MM.1S (cell line): Measurements from ENCODE around the gene SLC4A5.

Source experiments
- DNase-seq: peaks from one replicate; pipeline ENCODE4 v3.0.0-alpha.2; 2015
- H2AFZ ChIP-seq: fragments of 300-600 bp; sonication (generic); 2 replicates; pipeline ENCODE4 v1.6.0; 2016; ENCODE audit warnings: antibody characterized with exemption, low read length
- H3F3A ChIP-seq: fragments of 300-600 bp; sonication (generic); 2 replicates; pipeline ENCODE4 v1.6.1; 2016; ENCODE audit warnings: mild to moderate bottlenecking, antibody characterized with exemption, low read length, moderate library complexity, mixed read lengths; ENCODE audit not compliant: insufficient read depth
- H3K27ac ChIP-seq: fragments of 300-600 bp; sonication (generic); 2 replicates; pipeline ENCODE4 v1.5.1; 2016; ENCODE audit warnings: mild to moderate bottlenecking, low read length
- H3K27me3 ChIP-seq: fragments of 300-600 bp; sonication (generic); replicated peaks from 2 replicates; pipeline ENCODE4 v1.6.0; 2016; ENCODE audit warnings: low read length; ENCODE audit not compliant: insufficient read depth
- H3K36me3 ChIP-seq: fragments of 300-600 bp; sonication (generic); replicated peaks from 2 replicates; pipeline ENCODE4 v1.6.1; 2016; ENCODE audit warnings: mild to moderate bottlenecking, low read length, mixed read lengths; ENCODE audit not compliant: insufficient read depth
- H3K4me1 ChIP-seq: fragments of 300-600 bp; sonication (generic); 2 replicates; pipeline ENCODE4 v1.6.1; 2016; ENCODE audit warnings: low read length, mixed read lengths
- H3K4me2 ChIP-seq: fragments of 300-600 bp; sonication (generic); 2 replicates; pipeline ENCODE4 v1.6.0; 2016; ENCODE audit warnings: low read depth, low read length
- H3K4me3 ChIP-seq: fragments of 300-600 bp; sonication (generic); 2 replicates; pipeline ENCODE4 v1.5.1; 2016; ENCODE audit warnings: low read length, mixed read lengths
- H3K79me2 ChIP-seq: fragments of 300-600 bp; sonication (generic); 2 replicates; pipeline ENCODE4 v1.6.1; 2016; ENCODE audit warnings: mixed run types, low read length, mixed read lengths
- H3K9ac ChIP-seq: fragments of 300-600 bp; sonication (generic); 2 replicates; pipeline ENCODE4 v1.6.1; 2016; ENCODE audit warnings: low read length, mixed read lengths
- H3K9me2 ChIP-seq: fragments of 300-600 bp; sonication (generic); replicated peaks from 2 replicates; pipeline ENCODE4 v1.6.1; 2016; ENCODE audit warnings: mild to moderate bottlenecking, low read length, mixed read lengths; ENCODE audit not compliant: insufficient read depth
- H3K9me3 ChIP-seq: fragments of 300-600 bp; sonication (generic); replicated peaks from 2 replicates; pipeline ENCODE4 v1.6.1; 2016; ENCODE audit warnings: mild to moderate bottlenecking, low read length, mixed read lengths; ENCODE audit not compliant: insufficient read depth
- H4K20me1 ChIP-seq: fragments of 300-600 bp; sonication (generic); 2 replicates; pipeline ENCODE4 v1.6.1; 2016; ENCODE audit warnings: mild to moderate bottlenecking, low read length, moderate library complexity, mixed read lengths; ENCODE audit not compliant: insufficient read depth
- EZH2 ChIP-seq: fragments of 300-600 bp; sonication (generic); optimal IDR thresholded peaks from 2 replicates; pipeline ENCODE3; 2017; ENCODE audit warnings: low read depth, mild to moderate bottlenecking, antibody characterized with exemption, low read length, mixed read lengths
- EZH2phosphoT487 ChIP-seq: fragments of 300-600 bp; sonication (generic); IDR thresholded peaks from 2 replicates; pipeline ENCODE4 v1.6.1; 2018; ENCODE audit warnings: antibody characterized with exemption, low read length
- TF ChIP-seq, protein P1 (sequence below): fragments of 300-600 bp; sonication (generic); IDR thresholded peaks from 2 replicates; pipeline ENCODE4 v1.5.1; 2016; ENCODE audit warnings: antibody characterized with exemption, low read length, mixed read lengths

The SLC4A5 gene

DNA sequence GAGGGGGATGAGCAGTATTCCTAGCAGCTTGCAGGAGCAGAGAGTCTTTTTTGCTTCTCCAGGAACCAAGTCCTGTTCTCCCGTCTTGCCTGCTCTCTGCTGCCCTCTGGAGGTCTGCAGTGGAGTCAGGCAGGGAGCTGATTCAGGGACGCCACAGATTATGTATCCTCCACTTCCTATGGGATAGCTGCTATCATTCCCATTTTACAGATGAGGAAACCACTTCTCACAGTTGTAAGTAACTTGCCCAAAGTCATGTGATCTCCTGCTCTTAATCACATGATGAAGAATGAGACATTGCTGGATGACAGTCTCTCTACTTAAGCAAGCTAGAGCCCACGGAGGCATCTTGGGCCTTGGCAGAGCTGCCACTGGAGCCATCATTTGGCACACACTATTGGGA, 8.3 kb downstream of the SLC4A5 start:
- H3K4me2 ChIP-seq, result no peak overlapping the region
- no peaks in the 10 kb centered on the region for H3K4me1 ChIP-seq
- no peak overlapping the region for H3K4me3 ChIP-seq
- no peaks in the 10 kb centered on the region for H3K9me3 ChIP-seq
- no peaks in the 10 kb centered on the region for H3K79me2 ChIP-seq
- H3K27me3 ChIP-seq, result no peaks in the 10 kb centered on the region
- TF ChIP-seq, protein P1, sequence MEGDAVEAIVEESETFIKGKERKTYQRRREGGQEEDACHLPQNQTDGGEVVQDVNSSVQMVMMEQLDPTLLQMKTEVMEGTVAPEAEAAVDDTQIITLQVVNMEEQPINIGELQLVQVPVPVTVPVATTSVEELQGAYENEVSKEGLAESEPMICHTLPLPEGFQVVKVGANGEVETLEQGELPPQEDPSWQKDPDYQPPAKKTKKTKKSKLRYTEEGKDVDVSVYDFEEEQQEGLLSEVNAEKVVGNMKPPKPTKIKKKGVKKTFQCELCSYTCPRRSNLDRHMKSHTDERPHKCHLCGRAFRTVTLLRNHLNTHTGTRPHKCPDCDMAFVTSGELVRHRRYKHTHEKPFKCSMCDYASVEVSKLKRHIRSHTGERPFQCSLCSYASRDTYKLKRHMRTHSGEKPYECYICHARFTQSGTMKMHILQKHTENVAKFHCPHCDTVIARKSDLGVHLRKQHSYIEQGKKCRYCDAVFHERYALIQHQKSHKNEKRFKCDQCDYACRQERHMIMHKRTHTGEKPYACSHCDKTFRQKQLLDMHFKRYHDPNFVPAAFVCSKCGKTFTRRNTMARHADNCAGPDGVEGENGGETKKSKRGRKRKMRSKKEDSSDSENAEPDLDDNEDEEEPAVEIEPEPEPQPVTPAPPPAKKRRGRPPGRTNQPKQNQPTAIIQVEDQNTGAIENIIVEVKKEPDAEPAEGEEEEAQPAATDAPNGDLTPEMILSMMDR, result peak; percentile 85
- TF ChIP-seq EZH2, result no peak
- H3K27ac ChIP-seq, result no peak overlapping the region
- no peak overlapping the region for H3K9ac ChIP-seq
- no peaks in the 10 kb centered on the region for H3K9me2 ChIP-seq
- H4K20me1 ChIP-seq, result no peaks in the 10 kb centered on the region
- peak; percentile 51 for DNase-seq
- no peak overlapping the region for H2AFZ ChIP-seq
- no peaks in the 10 kb centered on the region for H3K36me3 ChIP-seq
- H3F3A ChIP-seq, result no peaks in the 10 kb centered on the region

DNA sequence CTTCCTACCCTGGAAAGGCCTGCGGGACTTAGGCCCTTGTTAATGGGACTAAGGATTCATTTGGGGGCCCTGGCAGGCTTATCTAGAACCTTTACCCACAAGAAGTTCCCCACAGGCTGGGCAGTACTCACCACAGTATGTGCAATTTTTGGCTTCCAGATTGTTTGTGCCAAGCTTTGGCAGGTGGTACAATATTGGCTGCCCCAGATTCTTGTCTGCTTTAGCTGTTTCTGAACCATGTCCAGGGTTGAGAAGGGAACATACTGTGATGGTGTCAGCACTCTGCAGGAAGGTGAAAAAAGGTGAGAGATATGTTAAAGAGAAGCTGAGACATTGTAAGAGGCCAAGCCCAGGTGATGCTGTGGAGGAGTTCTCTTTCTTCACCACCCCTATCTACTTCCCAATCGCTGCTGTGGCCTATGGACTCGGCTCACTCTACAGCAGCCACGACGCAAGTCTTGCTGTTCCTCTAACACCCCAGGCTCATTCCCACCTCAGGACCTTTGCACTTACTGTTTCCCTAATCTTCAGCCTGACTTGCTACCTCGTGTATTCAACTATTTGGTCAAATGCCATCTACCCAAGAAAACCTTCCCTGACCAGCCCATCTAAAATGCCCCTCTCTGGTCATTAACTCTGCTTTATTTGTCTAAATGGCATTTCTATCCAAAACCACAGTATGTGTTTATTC, 9.2 kb downstream of the SLC4A5 start:
- Histone ChIP-seq H3K4me2 (no peak overlapping the region), H3K9me3 (no peaks in the 10 kb centered on the region), H3K79me2 (no peaks in the 10 kb centered on the region), H3K9ac (no peak overlapping the region), H4K20me1 (no peaks in the 10 kb centered on the region), H3K4me1 (no peaks in the 10 kb centered on the region), H3F3A (no peaks in the 10 kb centered on the region), H2AFZ (no peak overlapping the region), H3K36me3 (no peaks in the 10 kb centered on the region), H3K27me3 (no peaks in the 10 kb centered on the region), H3K9me2 (no peaks in the 10 kb centered on the region), H3K27ac (no peak overlapping the region), H3K4me3 (no peak overlapping the region)
- TF ChIP-seq, protein P1, result no peak
- no peak for TF ChIP-seq EZH2
- no peak for TF ChIP-seq EZH2phosphoT487
- no peak for DNase-seq

DNA sequence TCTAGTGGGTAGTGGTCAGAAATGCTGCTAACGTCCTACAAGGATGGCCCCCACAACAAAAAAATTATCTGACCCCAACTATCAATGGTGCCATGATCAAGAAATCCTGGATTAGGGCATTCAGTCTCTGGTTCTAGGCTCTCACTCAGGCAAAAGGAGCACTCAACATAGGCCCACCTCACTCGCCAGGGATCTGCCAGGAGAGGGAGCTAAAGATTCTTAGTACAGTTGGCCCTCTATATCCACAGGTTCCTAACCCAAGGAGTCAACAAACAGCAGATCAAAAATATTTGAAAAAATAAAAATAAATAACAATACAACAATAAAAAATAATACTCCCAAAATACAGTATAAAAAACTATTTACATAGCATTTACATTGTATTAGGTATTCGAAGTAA, 10.0 kb downstream of the SLC4A5 start:
- H3F3A ChIP-seq, result no peaks in the 10 kb centered on the region
- H3K9ac ChIP-seq, result no peak overlapping the region
- no peak overlapping the region for H2AFZ ChIP-seq
- H3K4me2 ChIP-seq, result no peak overlapping the region
- H3K79me2 ChIP-seq, result no peaks in the 10 kb centered on the region
- peak; percentile 11 for DNase-seq
- no peaks in the 10 kb centered on the region; the same call in 1 of the 2 replicates for H3K4me1 ChIP-seq
- TF ChIP-seq EZH2, result no peak
- TF ChIP-seq, protein P1, result peak; percentile 30
- no peak for TF ChIP-seq EZH2phosphoT487
- H3K36me3 ChIP-seq, result no peaks in the 10 kb centered on the region
- H3K9me2 ChIP-seq, result no peaks in the 10 kb centered on the region
- H3K27me3 ChIP-seq, result no peaks in the 10 kb centered on the region
- H3K9me3 ChIP-seq, result no peaks in the 10 kb centered on the region
- H3K4me3 ChIP-seq, result no peak overlapping the region
- no peaks in the 10 kb centered on the region for H4K20me1 ChIP-seq
- H3K27ac ChIP-seq, result no peak overlapping the region
